Measurements from ENCODE around the gene PSMD6.
A peak's percentile ranks its signal among the peaks of the same experiment; 100 is the strongest.

Gene PSMD6

DNA sequence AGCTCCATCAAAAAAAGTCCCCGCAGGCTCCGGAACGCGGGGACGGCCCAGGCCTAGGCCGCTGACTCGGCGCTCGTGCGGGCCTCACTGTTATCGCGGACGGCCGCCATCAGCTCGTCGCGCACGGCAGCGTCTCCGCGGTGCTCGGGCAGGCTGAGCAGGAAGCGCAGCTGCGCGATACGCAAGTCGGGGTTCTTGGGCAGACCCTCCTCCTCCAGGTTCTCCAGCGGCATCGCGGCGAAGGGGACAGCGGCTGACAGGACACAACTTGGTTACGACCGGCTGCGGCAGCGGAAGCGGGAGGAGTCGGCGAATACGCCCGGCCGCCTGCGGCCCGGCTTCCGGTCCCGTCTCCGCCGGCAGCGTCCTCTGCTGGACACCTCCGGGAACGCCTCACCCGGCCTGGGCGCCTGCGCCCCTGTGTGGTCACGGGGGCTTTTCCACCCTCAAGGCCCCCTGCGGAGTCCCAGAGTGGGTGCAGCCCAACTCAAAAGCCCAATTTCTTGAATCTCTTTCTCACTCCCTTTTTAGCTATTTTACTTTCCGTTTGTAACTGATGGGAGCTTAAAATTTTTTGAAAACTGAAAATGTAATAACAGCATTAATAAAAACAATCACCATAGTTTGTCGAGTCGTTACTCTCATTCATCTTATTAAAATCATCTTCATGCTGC lies at the start of gene PSMD6:
TSS of gene PSMD6 (minus strand) at position 308 of the 674 bp plus-strand sequence. CDS start at position 233, 75 bp downstream.
- DNase-seq, result peak; percentile 90 to 95 (median 94)

DNA sequence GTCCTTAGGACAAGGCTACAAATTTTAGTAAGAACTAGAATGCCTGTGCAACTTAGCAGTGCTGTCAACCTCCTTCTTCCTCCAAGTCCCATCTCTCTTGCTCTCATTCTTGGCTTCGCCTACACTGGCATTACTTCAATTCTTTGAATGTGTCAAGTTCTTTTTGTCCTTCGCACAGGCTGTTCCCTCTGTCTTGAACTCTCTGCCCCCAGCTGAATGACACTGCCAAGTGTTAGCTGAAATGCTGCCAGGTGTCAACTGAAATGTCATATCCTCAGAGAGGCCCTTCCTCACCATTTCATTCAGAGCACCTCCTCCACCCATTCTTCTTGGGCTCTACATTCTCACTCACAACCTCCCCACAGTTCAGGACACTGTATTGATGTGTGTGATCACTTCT lies 48.8 kb upstream of the PSMD6 start:
- DNase-seq, result no peak

DNA sequence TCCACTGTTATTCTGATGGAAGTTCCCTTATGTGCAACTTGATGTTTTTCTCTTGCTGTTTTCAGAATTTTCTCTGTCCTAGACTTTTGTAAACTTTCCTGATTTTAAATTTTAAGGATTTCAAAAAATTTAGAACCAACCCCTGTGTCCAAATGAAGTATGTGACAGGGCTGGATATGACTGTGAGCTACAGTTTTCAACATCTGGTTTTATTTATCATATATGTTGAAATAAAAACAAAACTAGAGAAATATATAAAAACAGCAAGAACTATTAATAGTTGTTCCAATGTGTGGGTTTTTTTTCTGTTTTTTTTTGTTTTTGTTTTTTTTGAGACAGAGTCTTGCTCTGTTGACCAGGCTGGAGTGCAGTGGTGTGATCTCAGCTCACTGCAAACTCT lies 47.4 kb upstream of the PSMD6 start:
- no peak for DNase-seq

DNA sequence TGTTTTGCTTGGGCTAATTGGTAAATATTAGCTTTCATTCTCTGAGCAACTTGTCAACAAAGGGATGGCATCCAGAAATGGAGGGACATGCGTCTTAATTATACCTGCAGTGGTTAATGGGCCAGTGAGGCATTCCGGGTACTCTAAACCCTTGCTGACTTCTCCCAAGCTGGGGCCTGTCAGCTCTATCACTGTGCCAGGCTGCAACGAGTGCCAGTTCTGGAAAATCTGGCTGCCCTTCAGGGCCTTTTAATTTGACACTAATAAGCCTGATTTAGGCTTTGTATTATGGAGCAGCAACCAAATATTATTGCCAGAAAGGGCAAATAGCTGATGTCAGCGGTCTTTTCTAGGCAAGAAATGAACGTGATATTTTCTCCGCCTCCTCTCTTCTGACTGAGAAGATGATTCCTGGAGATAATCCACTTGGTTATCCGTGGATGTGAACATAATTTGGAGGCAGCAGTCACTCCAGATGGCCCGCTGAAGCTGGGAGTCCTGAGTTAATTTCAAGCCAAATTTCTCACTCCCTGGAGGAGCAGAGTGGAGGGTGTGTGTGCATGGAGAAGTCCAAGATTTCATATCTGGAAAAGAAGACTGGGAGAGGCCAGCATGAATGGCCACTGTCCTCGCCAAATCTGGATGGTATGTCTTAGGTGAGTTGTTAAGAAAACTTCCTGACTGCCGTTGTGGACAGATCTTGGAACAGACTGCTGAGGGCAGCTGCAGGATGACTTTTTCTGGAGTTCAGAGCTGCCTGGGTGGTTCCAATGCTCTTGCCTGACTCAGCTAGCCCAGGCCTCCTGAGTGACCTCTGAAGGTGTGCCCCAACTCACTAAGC lies 44.4 kb upstream of the PSMD6 start:
- no peak for DNase-seq

DNA sequence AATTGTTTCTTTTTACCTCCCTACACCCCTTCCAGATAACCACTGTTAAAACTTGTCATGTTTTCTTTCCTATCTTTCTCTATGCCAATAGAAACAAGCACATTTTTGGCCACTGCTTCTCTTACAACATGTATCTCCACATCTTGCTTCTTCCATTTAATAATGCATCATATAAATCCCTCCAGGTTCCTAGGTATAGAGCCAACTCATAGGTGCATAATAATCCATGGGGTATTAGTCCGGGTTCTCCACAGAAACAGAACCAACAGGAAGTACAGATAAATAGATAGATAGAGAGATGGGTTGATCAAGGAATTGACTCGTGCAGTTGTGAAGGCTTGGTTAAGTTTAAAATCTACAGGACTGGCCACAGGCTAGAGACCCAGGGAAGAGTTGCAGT lies 41.5 kb upstream of the PSMD6 start:
- DNase-seq, result no peak

DNA sequence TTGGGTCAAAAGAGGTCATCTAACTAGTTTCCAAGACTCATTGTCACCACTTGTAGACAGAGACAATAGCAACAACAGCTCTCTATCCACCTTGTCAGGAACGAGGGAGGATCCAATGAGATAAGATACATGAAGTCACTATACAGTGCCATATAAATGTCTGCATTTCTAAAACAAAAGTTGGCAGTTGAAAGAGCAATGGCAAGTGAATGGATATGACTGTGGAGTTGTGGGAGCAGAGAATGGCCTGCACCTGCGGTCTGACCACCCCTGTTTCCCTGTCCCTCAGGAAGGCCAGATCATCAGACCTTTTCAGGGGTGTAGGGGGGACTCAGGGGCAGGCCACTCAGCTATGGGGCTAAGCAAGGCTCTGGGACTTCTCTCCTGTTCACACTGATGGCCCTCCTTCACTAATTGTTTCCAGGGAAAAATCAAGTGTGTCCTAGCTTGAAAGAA lies 40.7 kb upstream of the PSMD6 start:
- no peak for DNase-seq

DNA sequence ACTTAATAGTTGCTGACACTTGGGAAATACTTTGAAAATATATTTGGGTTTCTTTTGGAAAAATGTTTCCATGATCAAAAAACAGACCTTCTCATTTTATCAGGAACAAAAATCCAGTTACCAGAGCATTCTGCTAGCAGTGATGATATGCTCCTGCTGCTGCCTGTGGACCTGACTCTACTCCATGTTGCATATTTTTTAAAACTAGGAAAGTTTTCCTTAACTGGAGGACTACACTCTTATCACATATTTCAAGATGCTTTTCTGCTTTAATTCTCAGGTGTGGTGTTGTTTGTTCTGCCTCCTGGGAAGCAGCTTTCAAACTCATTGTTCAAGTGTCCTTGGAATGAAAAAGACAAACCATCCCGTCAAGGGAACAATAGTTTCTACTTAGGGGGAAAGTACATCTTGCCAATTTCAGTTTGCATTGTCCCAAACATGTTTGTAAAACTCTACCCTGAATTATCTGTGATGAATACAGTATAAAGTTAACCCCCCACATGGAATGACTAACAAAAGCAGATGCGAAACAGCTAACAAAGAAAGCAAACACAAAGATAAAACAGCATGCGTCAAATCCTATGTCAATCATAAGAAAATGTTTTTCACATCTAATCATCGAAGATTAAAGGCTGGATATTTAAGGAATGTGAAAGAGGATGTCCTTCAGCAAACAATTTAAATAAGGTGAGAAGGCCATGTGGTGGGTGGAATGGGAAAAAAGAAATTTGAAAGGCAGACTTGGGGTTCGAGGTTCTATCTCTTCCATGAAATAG lies 40.1 kb upstream of the PSMD6 start:
- DNase-seq, result no peak

DNA sequence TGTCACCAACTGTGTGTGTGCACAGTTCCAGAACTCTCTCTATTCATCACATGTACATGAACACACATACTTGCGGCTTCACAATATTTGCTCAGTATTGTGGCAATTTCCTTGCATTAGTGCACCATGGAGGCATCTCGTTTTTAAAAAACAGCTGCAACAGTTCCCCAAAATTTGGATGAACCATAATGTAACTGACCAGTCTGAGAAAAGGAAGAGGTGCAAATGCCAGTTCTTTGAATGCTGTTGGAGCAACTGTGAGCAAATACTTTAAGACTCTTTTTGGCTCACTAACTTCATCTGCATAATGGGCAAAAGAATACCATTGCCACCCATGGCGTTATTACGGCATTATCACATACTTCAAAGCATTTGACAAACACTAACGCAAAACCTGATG lies 38.3 kb upstream of the PSMD6 start:
- DNase-seq, result no peak

DNA sequence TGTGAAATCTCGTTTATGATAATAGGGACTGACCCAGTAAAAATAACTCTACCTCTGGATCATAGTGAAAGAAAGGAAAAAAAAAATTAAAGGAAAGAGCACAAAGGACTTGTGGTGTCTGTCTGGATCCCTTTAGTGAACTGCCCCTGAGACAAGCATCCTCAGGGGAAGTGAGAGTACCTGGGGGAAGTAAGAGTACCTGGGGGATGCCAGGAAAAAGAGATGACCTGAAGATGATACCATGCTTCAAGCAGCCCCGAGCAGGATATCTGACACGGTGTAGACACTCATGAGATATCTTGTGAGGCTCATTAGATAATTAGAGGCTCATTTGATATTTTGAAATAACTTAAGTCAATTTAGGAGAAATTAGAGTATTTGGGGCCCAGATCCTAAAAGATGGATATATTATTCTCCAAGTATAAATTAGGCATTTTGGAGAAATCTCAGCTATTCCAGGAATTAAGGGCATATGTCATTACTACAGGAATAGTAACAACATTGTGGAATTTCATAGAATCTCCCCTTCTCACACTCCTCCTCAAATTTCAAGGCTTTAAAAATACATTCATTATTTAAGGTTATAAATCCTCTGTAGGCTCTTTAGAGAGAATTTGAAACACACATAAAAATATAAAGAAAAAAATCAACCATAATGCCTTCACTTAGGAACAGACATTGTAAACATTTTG lies 36.3 kb upstream of the PSMD6 start:
- no peak for DNase-seq

DNA sequence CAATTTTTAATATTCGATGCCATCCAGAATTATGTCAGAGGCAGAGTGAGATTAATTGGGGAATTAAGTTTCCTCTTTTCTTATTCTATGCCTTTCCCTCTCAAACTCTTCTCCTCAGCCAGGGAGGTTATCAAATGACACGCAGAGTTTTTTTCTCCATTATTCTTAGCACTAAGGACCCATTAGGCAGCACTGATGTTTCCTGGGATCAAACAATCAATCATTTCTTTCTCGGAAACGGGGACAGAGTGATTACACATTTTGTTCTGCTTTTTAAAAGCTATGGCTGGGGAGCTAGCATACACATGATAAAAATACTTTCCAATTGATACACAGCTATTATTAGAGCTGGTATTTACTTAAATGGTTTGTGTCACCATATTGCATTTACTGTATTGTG lies 35.3 kb upstream of the PSMD6 start:
- no peak for DNase-seq

DNA sequence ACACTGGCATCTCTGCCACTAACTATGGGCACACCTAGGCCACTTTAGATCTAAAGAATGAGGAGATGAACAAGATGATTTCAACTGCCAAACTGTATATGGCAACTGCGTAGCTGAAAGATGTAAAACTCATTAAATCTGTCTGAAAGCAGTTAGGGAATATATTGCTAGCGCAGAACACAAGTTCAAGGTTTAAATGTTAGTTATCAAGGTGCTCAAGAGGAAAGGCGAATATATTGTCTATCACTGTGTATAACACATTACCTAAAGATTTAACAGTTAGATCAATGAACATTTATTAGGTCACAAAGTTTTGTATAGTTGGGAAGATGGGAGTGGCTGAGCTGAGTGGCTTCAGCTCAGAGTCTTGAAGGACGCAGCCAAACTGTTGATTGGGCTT lies 33.9 kb upstream of the PSMD6 start:
- DNase-seq, result no peak

DNA sequence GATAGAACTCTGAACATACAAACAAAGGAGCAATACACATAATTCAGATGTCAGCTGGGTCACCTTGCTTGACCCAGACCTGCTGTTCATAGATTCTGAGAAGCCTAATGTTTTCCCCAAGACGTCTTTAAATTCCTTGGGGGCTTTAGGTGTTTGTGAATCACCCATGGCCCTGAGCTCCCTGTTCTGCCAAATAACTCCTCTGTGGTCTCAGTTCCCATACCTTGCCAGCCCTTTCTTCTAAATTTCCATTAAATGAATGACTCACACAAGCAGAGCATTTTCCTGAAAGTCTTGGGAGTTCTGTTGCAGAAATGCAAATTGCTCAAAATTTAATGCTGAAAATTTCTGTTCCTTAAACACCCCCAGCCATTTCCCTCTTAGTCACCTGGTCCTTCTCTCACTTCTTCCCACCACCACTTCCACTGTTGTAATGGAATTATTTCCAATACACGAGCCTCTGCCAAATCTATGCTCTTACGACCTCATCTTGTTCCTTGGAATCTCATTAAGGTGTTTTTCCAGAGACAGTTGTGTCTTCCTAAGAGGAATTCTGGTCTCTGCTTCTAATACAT lies 33.4 kb upstream of the PSMD6 start:
- DNase-seq, result peak in 1 of 3 donors; percentile 21

DNA sequence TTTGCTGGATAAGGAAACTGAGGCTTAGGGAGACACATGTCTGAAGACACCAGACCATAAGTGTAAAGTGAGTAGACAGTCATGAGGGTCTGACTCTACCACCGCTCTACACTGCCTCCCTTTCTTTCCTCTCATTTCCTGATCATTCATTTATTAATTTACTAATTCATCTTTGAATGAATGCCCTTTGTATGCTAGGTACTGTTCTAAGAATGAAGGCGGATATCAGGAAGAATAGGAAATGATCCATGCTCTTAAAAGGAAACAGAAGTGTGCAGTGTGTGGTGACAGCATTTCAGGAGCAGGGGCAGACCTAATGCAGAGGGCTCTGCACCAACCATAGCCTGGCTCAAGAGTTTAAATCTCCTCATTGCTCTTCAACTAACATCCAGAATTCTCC lies 31.8 kb upstream of the PSMD6 start:
- DNase-seq, result no peak

DNA sequence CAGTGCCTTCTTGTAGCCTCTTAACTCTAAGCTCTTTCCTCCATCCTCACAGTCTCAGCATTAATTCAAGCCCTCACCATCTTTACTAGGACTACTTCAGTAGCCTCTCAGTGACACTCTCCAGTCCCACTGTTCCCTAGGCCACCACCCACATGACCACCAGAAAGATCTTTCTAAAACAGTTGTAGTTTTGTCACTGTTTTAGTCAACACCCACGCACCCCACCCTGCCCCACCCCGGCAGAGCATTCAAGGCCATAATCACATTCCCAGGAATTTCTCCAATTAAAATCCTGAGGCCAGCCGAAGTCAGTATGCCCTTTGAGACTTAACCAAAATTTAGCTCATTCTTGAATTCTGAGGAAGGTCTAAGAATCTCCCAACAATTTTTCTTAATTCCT lies 31.2 kb upstream of the PSMD6 start:
- no peak for DNase-seq

DNA sequence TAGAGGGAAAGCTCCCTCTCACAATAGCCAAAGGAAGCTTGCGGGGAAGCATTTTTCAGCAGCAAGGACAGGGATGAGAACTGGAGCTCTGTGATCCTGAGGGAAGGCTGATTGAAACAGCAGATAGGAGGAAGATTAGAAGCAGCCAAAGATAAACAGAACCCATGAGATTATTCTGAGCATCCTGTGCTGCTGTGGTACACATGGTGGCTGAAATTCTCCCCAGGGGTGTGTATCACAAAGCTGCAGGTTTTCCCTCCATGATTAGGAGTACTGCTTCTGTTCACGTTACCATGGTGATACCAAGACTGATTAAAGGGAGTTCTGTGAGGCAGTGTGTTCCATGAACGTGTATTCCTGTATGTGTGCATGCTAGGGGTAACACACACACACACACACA lies 30.3 kb upstream of the PSMD6 start:
- DNase-seq, result no peak

DNA sequence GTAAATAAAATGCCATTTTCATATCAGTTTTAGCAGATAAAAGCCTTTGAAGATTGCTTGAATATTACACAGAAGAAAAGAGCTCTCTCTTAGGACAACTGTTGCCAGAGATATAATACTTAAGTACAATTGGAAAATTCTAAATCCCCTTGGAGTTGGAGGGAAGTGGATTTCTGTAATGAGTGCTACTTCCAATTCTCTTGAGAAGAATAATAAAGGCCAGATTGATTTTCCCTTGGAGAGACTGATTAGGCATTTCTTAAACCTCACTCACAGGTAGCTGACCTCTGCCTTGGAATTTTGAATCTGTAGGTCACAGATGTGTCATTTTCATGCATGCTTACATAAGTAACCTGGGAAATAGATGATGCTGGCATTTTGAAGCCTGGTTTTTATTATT lies 29.8 kb upstream of the PSMD6 start:
- no peak for DNase-seq

DNA sequence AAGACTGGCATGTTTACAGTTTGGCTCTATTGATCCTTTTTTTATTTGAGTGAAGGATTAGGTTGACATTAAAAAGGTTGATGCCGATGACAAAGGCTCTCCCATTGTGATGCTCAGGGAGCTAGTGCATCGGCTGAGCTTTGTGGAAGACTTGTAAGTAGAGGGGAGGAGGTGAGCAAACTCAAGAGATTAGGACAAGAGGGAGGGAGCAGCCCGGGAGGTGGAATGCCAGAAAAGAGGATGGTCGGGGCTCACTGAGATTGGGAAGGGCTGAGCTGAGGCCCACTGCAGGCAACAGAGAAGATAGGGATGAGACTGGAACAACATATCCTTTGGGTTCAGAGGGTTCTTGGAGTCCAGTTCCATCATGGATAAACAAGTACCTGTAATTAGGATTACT lies 26.5 kb upstream of the PSMD6 start:
- no peak for DNase-seq

DNA sequence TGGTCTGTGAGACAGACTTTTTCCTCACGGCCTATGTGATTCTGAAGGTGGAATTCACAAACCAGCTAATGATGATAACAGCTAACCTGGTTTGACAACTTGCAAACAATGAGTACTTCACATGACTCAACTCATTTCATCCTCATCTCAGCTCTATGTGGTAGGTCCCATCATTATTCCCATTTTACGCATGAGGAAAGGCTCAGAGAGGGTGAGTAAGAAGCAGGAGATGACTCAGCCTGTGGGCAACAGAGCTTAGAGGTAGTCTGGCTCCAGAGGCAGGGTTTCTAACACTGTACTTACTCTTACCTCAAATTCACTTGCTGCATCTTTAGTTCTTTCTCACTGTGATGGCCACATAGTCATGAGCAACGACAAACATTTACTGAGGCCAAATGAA lies 25.8 kb upstream of the PSMD6 start:
- DNase-seq, result peak; percentile 2 to 42 (median 41)

DNA sequence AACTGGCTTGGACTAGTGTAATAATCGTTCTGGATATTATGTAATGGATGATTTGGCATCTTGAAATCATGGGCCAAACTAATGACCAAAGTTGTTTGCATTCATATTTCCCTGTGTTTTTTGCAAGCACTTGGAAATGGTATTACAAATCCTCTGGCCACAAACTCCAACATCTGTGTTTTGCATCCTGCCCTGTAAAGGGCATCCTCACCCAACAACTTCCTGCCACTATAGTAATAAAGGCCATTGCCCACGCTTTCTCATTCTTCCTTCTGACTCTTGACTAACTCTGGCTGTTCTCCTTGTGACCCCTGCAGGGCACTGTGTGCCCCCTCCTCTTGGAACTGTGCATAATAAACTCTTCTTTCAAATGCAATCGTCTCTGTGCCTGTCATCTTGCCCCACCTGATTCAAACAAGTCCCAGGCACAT lies 25.4 kb upstream of the PSMD6 start:
- DNase-seq, result peak in 2 of 3 donors; percentile 23 to 41

DNA sequence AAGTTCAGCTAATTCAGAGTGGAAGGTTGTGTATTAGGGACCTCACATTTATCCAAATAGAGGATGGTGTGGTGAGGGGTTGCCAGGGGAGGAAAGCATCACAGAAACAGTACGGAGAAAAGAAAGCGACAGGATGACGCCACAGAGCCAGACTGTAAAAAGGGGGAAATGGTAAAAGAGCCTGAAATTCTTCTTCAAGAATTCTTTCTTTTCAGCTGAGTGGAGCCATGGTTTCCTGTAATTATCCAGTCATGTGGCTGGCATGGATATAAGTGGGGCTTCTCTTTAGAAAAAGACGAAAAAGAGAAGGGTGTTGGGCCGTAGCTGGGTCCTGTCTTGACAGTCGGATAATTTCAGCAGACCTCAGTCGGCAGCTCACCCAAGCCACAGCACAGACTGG lies 24.5 kb upstream of the PSMD6 start:
- DNase-seq, result no peak

DNA sequence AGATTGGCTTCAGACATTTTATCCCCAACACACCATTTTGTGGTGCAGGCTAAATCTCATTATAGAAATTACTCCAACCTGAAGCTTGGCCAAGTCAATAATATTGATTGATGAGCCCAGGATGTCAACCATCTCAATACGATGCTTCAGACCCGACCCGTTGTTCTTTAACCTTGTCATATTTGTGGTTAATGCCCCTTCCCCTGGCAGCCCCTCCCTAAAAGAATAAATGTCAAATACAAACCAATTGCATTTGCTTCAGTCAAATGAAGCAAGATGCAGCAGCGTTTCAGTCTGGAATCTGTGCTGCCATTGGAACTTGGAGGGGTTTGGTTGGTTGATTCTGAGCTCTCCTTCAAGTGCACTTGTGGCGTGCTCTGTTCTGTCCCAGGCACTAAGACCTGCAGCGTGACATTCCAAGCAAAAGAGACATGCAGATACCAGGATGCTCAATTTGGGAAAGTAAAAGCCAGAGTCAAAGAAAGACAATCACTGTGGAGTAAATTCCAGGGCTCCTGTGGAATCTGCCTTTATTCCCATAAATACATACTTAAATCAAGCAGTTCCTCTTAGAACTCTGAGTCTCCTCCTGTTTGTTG lies 23.8 kb upstream of the PSMD6 start:
- DNase-seq, result no peak

DNA sequence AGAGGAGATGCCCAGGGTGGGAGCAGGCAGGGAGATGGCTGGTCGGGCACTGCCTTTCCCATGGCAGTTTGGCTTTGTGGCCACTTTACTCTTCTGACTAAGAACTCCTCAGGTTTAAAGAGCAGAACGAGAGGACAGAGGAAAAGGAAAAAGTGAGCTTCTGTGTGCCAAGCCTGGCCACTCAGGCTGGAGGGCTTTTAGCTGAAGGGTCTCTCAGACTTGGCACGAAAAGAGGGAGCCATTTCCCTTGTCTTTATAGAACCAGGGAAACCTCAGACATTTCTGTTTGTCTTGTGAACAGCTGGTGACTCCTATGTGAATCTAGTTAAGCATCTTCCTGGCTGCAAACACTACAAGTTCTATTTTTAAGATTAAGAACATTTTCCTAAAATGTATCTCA lies 23.3 kb upstream of the PSMD6 start:
- DNase-seq, result no peak

Measured in suppressor macrophage treated with lipopolysaccharide for 1 hour (primary cell).